ENCODE measurements around the gene PEX3. TPM values are rescaled to one million over a fixed set of nuclear protein-coding genes. Genes with fewer than 3 reads are reported as not detected.

Gene PEX3
- total RNA-seq, 1 experiment from 2014 or later = 13.5 TPM

DNA sequence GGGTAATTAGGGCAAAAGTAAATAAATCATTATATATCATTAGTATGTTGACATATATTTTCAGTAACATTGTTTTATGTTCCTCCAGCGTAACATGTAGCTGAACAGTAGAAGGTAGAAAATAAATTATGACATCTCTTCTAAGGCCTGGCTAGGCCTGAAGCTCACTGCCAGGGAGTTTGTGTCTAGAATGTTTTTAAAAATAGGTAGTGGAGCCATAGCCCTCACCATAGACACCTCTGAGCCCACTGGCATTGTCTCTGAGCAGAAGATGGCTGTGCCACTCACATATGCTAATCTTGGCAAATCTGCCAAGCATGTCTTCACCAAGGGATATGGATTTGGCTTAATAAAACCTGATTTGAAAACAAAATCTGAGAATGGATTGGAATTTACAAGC, 39.6 kb downstream of the PEX3 start (continued):
- TF ChIP-seq, protein P1, sequence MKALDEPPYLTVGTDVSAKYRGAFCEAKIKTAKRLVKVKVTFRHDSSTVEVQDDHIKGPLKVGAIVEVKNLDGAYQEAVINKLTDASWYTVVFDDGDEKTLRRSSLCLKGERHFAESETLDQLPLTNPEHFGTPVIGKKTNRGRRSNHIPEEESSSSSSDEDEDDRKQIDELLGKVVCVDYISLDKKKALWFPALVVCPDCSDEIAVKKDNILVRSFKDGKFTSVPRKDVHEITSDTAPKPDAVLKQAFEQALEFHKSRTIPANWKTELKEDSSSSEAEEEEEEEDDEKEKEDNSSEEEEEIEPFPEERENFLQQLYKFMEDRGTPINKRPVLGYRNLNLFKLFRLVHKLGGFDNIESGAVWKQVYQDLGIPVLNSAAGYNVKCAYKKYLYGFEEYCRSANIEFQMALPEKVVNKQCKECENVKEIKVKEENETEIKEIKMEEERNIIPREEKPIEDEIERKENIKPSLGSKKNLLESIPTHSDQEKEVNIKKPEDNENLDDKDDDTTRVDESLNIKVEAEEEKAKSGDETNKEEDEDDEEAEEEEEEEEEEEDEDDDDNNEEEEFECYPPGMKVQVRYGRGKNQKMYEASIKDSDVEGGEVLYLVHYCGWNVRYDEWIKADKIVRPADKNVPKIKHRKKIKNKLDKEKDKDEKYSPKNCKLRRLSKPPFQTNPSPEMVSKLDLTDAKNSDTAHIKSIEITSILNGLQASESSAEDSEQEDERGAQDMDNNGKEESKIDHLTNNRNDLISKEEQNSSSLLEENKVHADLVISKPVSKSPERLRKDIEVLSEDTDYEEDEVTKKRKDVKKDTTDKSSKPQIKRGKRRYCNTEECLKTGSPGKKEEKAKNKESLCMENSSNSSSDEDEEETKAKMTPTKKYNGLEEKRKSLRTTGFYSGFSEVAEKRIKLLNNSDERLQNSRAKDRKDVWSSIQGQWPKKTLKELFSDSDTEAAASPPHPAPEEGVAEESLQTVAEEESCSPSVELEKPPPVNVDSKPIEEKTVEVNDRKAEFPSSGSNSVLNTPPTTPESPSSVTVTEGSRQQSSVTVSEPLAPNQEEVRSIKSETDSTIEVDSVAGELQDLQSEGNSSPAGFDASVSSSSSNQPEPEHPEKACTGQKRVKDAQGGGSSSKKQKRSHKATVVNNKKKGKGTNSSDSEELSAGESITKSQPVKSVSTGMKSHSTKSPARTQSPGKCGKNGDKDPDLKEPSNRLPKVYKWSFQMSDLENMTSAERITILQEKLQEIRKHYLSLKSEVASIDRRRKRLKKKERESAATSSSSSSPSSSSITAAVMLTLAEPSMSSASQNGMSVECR (CRISPR knock-in tag; IDR thresholded peaks at IDR 0.05; ENCODE audit: borderline replicate concordance) = no peak

DNA sequence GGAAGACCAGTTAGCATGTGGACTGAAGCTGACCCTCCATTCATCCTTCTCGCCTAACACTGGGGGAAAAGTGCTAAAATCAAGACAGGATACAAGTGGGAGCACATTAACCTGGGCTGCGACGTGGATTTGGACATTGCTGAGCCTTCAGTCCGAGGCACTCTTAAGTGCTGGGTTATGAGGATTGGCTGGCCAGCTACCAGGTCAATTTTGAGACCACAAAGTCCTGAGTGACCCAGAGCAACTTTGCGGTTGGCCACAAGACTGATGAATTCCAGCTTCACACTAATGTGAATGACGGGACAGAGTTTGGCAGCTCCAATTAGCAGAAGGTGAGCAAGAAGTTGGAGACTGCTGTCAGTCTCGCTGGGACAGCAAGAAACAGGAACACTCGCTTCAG, 40.2 kb downstream of the PEX3 start:
- no peak for ATAC-seq
- Mint-ChIP-seq H3K4me1 (no peaks in the 10 kb centered on the region), H3K27ac (no peak overlapping the region; the same call in 1 of the 2 replicates), H3K36me3 (no peaks in the 10 kb centered on the region; the same call in 1 of the 2 replicates), H3K27me3 (ENCODE audit: low read depth) (no peaks in the 10 kb centered on the region), H3K9me3 (no peaks in the 10 kb centered on the region), H3K4me3 (no peak overlapping the region)
- CTCF ChIA-PET = no interaction called here
- TF ChIP-seq, protein P2, sequence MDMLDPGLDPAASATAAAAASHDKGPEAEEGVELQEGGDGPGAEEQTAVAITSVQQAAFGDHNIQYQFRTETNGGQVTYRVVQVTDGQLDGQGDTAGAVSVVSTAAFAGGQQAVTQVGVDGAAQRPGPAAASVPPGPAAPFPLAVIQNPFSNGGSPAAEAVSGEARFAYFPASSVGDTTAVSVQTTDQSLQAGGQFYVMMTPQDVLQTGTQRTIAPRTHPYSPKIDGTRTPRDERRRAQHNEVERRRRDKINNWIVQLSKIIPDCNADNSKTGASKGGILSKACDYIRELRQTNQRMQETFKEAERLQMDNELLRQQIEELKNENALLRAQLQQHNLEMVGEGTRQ (CRISPR knock-in tag; IDR thresholded peaks at IDR 0.05) = no peak
- TF ChIP-seq, protein P3, sequence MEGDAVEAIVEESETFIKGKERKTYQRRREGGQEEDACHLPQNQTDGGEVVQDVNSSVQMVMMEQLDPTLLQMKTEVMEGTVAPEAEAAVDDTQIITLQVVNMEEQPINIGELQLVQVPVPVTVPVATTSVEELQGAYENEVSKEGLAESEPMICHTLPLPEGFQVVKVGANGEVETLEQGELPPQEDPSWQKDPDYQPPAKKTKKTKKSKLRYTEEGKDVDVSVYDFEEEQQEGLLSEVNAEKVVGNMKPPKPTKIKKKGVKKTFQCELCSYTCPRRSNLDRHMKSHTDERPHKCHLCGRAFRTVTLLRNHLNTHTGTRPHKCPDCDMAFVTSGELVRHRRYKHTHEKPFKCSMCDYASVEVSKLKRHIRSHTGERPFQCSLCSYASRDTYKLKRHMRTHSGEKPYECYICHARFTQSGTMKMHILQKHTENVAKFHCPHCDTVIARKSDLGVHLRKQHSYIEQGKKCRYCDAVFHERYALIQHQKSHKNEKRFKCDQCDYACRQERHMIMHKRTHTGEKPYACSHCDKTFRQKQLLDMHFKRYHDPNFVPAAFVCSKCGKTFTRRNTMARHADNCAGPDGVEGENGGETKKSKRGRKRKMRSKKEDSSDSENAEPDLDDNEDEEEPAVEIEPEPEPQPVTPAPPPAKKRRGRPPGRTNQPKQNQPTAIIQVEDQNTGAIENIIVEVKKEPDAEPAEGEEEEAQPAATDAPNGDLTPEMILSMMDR (IDR thresholded peaks at IDR 0.05) = no peak
- POLR2A ChIA-PET = no interaction called here
- DNase-seq (ENCODE audit: low spot score) = no peak

DNA sequence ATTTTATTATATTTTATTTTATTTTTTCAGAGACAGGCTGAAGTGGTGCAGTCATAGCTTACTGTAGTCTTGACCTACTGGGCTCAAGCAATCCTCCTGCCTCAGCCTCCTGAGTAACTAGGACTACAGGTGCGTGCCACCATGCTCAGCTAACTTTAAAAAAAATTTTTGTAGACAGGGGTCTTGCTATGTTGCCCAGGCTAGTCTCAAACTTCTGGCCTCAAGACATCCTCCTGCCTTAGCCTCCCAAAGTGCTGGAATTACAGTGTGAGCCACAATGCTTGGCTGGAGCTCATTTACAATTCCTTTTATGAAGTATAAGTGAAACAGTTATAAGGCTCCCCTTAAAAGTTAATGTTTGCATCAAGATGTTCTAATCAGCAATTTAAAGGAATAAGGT, 46.4 kb downstream of the PEX3 start:
- TF ChIP-seq ZNF317 (CRISPR knock-in tag; IDR thresholded peaks at IDR 0.05; ENCODE audit: borderline replicate concordance, low read depth) = no peak
- peak; percentile 46; the same call in 1 of the 2 replicates for TF ChIP-seq ZNF121 (CRISPR knock-in tag; IDR thresholded peaks at IDR 0.05)
- ChIA-PET CTCF (no interaction called here), POLR2A (no interaction called here)
- Mint-ChIP-seq H3K4me3 (no peak overlapping the region), H3K27ac (no peak overlapping the region), H3K27me3 (ENCODE audit: low read depth) (no peaks in the 10 kb centered on the region), H3K9me3 (no peaks in the 10 kb centered on the region), H3K36me3 (peaks cover 32% of the 10 kb centered on the region), H3K4me1 (no peaks in the 10 kb centered on the region)
- ATAC-seq = no peak
- no peak for DNase-seq (ENCODE audit: low spot score)

DNA sequence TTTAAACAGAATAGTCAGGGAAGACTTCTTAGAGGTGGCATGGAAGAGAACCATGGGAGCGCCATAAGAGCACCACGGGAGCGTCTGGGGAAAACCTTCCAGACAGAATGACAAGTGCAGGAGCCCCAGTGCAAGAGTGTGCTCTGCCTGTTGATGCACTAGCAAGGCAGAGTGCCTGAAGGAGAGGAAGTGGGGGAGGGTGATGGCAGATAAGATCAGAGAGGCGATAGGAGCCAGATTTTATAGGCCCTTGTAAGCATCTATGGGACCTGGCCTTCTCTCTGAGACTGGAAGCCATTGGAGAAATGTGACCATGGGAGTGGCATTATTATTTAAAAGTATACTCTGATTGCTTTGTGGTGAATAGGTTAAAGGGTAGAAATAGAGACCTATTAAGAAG, 47.8 kb downstream of the PEX3 start:
- ChIA-PET CTCF (no interaction called here), POLR2A (no interaction called here)
- Mint-ChIP-seq H3K36me3 (peaks cover 32% of the 10 kb centered on the region), H3K4me1 (no peaks in the 10 kb centered on the region), H3K27ac (no peak overlapping the region), H3K27me3 (ENCODE audit: low read depth) (no peaks in the 10 kb centered on the region), H3K4me3 (no peak overlapping the region), H3K9me3 (no peaks in the 10 kb centered on the region)
- TF ChIP-seq, protein P4, sequence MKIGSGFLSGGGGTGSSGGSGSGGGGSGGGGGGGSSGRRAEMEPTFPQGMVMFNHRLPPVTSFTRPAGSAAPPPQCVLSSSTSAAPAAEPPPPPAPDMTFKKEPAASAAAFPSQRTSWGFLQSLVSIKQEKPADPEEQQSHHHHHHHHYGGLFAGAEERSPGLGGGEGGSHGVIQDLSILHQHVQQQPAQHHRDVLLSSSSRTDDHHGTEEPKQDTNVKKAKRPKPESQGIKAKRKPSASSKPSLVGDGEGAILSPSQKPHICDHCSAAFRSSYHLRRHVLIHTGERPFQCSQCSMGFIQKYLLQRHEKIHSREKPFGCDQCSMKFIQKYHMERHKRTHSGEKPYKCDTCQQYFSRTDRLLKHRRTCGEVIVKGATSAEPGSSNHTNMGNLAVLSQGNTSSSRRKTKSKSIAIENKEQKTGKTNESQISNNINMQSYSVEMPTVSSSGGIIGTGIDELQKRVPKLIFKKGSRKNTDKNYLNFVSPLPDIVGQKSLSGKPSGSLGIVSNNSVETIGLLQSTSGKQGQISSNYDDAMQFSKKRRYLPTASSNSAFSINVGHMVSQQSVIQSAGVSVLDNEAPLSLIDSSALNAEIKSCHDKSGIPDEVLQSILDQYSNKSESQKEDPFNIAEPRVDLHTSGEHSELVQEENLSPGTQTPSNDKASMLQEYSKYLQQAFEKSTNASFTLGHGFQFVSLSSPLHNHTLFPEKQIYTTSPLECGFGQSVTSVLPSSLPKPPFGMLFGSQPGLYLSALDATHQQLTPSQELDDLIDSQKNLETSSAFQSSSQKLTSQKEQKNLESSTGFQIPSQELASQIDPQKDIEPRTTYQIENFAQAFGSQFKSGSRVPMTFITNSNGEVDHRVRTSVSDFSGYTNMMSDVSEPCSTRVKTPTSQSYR (CRISPR knock-in tag; IDR thresholded peaks at IDR 0.05) = no peak
- TF ChIP-seq, protein P5, sequence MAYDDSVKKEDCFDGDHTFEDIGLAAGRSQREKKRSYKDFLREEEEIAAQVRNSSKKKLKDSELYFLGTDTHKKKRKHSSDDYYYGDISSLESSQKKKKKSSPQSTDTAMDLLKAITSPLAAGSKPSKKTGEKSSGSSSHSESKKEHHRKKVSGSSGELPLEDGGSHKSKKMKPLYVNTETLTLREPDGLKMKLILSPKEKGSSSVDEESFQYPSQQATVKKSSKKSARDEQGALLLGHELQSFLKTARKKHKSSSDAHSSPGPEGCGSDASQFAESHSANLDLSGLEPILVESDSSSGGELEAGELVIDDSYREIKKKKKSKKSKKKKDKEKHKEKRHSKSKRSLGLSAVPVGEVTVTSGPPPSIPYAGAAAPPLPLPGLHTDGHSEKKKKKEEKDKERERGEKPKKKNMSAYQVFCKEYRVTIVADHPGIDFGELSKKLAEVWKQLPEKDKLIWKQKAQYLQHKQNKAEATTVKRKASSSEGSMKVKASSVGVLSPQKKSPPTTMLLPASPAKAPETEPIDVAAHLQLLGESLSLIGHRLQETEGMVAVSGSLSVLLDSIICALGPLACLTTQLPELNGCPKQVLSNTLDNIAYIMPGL (CRISPR knock-in tag; IDR thresholded peaks at IDR 0.05) = no peak
- TF ChIP-seq, protein P6, sequence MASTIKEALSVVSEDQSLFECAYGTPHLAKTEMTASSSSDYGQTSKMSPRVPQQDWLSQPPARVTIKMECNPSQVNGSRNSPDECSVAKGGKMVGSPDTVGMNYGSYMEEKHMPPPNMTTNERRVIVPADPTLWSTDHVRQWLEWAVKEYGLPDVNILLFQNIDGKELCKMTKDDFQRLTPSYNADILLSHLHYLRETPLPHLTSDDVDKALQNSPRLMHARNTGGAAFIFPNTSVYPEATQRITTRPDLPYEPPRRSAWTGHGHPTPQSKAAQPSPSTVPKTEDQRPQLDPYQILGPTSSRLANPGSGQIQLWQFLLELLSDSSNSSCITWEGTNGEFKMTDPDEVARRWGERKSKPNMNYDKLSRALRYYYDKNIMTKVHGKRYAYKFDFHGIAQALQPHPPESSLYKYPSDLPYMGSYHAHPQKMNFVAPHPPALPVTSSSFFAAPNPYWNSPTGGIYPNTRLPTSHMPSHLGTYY (CRISPR knock-in tag; IDR thresholded peaks at IDR 0.05) = no peak
- TF ChIP-seq EMX1 (CRISPR knock-in tag; IDR thresholded peaks at IDR 0.05) = no peak
- DNase-seq (ENCODE audit: low spot score) (no peak), ATAC-seq (no peak)

Data from WTC11 (cell line).